ENCODE measurements around the gene SYNGR3.
"Not testable (repeated sequence)": the region's sequence is repeated elsewhere in the genome, so short reads cannot be mapped to it uniquely, and the experiment has no call there.

The SYNGR3 gene

GRCh38 chr16:1959269-1960039 lies 30.3 kb upstream of the SYNGR3 start, which contains the start of gene NDUFB10:
Gene NDUFB10 (plus strand): TSS chr16:1959538. CDS start chr16:1959625, 87 bp downstream.
- DNase-seq (ENCODE audit: low spot score) (peak; percentile 80), FAIRE-seq (no peak)

DNA sequence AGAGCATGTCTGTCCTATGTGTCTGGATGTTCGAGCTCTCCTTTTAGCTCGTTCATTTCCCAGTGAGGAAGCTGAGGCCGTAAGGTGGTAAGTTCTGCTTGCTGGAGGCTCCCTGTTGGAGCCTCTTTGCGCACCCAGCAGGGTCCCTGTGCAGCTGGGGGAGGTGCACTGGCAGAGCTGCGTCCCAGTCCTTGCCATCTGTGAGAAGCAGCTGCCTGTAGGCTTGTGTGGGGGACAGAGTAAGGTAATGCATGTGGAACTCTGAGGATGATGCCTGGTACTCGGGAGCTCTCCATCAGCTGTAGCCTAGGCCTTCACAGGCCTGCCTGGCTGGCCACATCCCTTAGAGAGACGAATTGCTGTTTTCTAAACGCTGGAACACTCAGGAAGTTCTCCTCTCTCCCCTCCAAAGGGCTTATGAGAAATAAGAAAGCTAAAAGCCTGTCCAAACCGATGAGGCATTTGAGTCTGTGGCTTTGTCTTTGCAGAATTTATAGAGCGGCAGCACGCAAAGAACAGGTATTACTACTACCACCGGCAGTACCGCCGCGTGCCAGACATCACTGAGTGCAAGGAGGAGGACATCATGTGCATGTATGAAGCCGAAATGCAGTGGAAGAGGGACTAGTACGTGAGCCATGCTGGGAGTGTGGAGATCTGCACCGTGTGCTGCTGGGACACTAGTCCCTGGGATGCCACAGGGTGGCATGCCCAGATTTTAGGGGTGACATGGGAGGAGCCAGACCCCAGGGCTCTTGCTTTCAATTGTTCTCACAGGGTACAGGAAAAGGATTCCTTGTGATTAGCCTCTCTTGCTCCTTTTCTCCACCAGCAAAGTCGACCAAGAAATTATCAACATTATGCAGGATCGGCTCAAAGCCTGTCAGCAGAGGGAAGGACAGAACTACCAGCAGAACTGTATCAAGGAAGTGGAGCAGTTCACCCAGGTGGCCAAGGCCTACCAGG lies 28.8 kb upstream of the SYNGR3 start:
- peak; percentile 64 for DNase-seq (ENCODE audit: low spot score)
- FAIRE-seq: no peak

GRCh38 chr16:1961651-1962067 lies 28.1 kb upstream of the SYNGR3 start:
- DNase-seq (ENCODE audit: low spot score): peak; percentile 9
- no peak for FAIRE-seq

GRCh38 chr16:1962161-1963153 lies 27.3 kb upstream of the SYNGR3 start:
- DNase-seq (ENCODE audit: low spot score); FAIRE-seq: not testable (repeated sequence)

DNA sequence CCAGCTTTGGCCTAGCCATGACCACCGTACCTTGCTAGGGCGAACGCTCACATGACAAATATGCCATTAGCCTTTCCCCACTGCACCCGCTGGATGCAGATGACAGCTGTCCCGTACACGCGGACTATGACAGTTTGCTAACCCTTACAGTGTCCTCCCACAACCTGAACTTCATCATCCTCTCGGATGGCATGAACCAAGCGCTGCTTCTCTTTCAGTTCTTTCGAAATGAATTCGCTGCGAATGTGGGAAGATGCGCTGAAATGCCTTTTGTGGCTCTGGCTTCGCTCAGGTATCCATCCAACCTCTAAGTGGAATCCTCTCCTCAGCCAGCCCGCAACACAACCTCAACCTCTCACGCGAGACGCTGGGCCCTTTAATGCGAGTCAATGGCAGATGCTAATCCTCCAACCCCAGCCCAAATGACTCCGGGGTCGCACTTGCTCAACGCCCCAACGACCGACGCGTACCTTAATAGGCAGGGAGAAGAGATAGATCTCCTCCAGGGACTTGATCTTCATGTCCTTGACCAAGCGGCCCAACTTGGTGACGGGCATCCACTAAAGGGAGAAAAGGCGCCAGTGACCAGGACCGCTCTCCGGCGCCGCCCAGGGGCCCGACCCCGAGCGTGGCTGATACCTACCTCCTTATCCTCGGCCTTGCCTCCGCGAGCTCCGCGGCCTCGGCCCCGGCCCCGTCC lies 25.8 kb upstream of the SYNGR3 start:
- FAIRE-seq (no peak), DNase-seq (ENCODE audit: low spot score) (no peak)

GRCh38 chr16:1964506-1965395 lies 25.0 kb upstream of the SYNGR3 start, which contains the start of gene RPS2:
Gene RPS2 (minus strand): TSS chr16:1964826. CDS start chr16:1964625, 201 bp downstream.
- peak; percentile 89 for FAIRE-seq
- peak; percentile 97 for DNase-seq (ENCODE audit: low spot score)

DNA sequence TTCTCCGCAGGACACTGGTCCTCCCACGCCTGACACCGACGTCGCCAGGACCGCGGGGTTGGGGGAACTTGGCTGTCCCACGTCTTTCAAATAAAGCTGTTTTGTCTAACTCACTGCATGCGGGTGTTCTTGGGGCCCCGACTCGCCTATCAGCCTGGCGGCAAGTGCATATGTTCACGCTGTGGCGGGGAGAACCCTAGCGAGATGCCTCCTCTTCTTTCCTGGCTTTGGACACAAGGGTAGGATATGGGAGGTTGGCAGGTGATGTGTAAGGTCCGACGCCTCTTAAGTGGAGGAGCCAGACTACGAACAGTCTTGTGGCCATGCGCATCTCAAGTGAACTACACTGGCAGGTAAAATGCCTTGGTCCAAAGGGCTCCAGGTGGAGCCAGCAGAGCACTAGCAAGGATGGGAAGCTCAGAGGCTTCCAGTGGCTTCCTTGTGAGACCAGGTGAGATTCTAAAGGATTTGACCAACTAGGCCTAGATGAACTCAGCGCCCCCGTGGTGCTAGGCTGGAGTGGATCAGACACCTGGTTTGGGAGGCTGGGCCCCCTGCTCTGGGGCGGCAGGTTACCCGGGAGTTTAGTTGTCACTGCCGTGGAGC lies 24.3 kb upstream of the SYNGR3 start:
- no peak for FAIRE-seq
- no peak for DNase-seq (ENCODE audit: low spot score)

GRCh38 chr16:1966460-1966859 lies 23.3 kb upstream of the SYNGR3 start, which contains the start of gene RNF151:
Gene RNF151 (plus strand): TSS chr16:1966856. CDS start chr16:1966882, 26 bp downstream.
- DNase-seq (ENCODE audit: low spot score) (no peak), FAIRE-seq (no peak)

- DNase-seq (ENCODE audit: low spot score): no peak
- FAIRE-seq: no peak
These were observed 21.4 kb upstream of the SYNGR3 start for GRCh38 chr16:1968146-1968953.

DNA sequence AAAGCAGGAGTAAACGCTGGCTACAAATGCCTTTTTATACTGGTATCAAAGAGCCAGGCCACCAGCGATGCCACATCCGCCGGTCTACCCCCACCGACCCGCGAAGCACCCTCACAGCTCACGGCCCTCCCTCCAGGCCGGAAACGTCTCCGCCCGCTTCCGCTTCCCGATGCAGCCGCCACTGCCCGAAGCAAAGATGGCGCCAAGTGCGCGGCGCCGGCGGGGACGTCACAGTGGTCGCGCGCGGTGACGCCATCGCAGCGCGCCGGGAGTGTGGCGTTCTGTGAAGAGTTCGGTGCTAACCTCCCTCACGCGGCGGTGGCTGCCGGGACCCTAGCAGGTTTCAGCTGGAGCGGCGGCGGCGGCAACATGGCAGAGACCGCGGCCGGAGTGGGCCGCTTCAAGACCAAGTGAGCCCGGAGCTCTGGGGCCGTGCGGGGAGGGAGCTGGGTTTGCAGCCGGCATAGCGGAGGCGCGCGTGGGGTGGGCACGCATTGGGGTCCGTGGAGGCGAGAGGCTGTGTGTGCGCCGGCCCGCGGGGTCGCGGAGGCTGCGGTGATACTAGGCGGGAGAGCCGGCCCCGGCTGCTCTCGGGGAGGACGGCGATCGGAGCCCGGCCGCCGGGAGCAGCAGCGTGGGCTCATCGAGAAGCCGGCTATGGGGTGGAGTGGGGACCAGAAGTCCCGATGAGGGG lies 17.8 kb upstream of the SYNGR3 start, which contains the start of gene TBL3:
TBL3 (plus strand) TSS at position 258 of the 694 bp plus-strand sequence; CDS start at position 370, 112 bp downstream.
- DNase-seq (ENCODE audit: low spot score) (peak; percentile 85), FAIRE-seq (peak; percentile 55)

- DNase-seq (ENCODE audit: low spot score) (no peak), FAIRE-seq (no peak)
These were observed 17.3 kb upstream of the SYNGR3 start for GRCh38 chr16:1972490-1972877.

DNA sequence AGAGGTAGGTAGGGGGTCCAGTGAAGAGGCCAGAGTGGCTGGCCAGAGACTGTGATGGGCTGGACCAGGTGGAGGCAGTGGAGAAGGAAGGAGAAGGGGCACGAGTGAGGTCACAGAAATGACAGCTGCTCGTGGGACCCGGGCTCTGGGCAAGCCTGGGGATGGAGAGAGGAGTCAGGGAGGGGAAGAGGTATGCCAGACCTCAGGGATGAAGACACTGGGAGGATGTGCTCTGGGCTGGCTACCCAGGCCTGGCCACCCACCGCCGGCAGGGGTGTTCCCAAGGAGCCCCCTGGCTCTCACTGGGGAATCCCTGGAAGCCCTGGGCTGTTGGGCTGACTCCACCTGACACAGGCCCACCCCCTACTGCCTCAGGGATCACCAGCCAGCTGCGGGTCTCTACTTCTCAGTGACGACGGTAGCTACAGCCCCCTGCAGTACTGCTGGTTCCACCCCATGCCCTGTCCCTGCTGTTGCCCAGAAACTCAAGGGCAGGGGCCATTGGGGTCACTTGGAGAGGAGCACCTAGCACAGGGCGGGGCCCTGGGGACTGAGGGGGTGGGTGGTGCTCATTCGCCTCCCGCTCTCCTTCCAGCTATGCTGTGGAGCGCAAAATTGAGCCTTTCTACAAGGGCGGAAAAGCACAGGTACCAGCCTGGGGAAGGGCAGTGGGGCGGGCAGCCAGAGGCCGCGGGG lies 16.2 kb upstream of the SYNGR3 start:
- FAIRE-seq (no peak), DNase-seq (ENCODE audit: low spot score) (no peak)

DNA sequence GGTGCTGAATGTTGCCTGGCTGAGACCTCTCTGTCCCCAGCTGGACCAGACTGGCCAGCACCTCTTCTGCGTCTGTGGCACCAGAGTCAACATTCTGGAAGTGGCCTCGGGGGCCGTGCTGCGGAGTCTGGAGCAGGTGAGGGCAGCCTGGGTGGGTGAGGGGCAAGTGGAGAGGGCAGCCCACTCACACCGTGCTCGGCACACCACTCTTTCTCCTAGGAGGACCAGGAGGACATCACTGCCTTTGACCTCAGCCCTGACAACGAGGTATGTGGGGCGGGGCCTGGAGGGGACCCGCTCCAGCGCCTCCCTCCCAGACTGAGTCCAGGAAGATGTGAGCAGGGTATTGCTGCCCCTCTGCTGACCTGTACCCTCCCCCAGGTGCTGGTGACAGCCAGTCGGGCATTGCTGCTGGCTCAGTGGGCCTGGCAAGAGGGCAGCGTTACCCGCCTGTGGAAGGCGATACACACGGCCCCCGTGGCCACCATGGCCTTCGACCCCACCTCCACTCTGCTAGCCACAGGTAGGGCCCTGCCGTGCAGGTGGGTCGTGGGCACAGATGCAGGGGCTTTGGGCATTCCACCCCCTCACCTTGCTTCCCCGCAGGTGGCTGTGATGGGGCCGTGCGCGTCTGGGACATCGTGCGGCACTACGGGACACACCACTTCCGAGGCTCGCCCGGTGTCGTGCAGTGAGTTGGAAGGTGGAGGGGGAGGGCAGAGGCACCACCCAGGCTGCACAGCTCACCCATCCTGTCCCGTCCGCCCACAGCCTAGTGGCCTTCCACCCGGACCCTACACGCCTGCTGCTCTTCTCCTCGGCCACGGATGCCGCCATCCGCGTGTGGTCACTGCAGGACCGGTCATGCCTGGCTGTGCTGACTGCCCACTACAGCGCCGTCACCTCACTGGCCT lies 15.4 kb upstream of the SYNGR3 start:
- FAIRE-seq: no peak
- DNase-seq (ENCODE audit: low spot score): no peak

DNA sequence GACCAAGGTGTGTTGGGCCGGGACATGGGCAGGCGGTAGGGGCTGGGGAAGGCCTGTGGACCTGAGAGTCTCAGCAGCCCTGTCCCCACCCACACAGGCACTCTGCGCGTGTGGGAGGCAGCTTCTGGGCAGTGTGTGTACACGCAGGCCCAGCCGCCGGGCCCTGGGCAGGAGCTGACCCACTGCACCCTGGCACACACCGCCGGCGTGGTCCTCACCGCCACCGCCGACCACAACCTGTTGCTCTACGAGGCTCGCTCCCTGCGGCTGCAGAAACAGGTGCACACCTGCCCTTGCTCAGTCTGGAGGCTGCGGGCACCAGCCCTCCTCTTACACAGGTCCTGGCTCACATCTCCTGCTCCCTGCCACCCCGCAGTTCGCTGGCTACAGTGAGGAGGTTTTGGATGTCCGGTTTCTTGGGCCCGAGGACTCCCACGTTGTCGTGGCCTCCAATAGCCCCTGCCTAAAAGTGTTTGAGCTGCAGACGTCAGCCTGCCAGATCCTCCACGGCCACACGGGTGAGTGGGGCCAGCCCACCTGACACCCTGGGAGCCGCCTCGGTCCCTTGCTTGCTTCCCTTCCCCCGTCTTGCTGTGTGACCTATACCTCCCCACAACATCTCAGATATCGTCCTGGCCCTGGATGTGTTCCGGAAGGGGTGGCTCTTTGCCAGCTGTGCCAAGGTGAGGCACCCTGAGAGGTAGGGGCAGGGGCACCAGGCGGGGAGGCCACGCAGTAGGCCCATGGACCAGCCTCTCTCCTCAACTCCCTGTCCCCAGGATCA lies 14.1 kb upstream of the SYNGR3 start:
- FAIRE-seq: no peak
- no peak for DNase-seq (ENCODE audit: low spot score)

- FAIRE-seq (no peak), DNase-seq (ENCODE audit: low spot score) (no peak)
These were observed 13.6 kb upstream of the SYNGR3 start for GRCh38 chr16:1976216-1976520.

Data from RCC 7860 (cell line).